SH-SY5Y (cell line): Measurements from ENCODE around the gene MAP3K20.

ENCODE experiments used
- GATA2 ChIP-seq: IDR thresholded peaks from 2 replicates; pipeline ENCODE4 v1.6.1; 2011; ENCODE audit warnings: mild to moderate bottlenecking, low read depth, low read length
- GATA3 ChIP-seq: IDR thresholded peaks from 2 replicates; pipeline ENCODE4 v1.6.1; 2011; ENCODE audit warnings: low read depth, mild to moderate bottlenecking, low read length, moderate library complexity

DNA sequence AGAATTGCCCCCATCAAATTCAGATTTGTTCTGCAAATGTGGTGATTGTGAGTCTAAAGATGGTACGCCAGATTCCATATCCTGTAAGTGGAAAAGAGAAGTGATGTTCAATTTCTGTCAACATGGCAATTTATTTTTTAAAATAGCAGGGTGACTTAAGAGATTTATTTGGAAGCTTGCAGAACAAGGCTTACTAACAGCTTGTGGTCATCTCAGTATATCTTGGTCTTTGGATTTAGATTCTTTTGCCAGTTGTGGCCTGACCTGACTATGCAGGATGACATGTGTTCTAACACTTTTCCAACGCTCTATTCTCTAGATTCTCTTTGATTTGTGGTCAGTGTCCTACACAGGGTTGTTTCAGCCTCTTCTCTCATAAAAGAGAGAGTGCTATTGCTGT, 74.4 kb downstream of the MAP3K20 start:
- TF ChIP-seq GATA2, result no peak
- no peak for TF ChIP-seq GATA3
